Upper lobe of left lung (tissue), 4 donors: Measurements from ENCODE around the gene SYT6.

ENCODE experiments used
- CTCF ChIP-seq, 6 experiments: fragments of 450-650 bp in 4 of 6; fragments of 200-600 bp in 2 of 6; sonication (generic) in 2 of 6; IDR thresholded peaks; one replicate each; pipeline ENCODE4 v1.5.1; 2016 to 2019; ENCODE audit warnings: antibody characterized with exemption in 6 of 6
- EP300 ChIP-seq, 4 donors: sonication (generic); formaldehyde crosslinking; IDR thresholded peaks; one replicate each; pipeline ENCODE4 v1.5.1; 2017; ENCODE audit warnings: antibody characterized with exemption in 4 of 4, control low read depth in 2 of 4
- POLR2A ChIP-seq, 4 donors: fragments of 450-650 bp; IDR thresholded peaks; one replicate each; pipeline ENCODE4 v1.5.1; 2016 to 2017; ENCODE audit warnings: antibody characterized with exemption in 4 of 4, mild to moderate bottlenecking in 2 of 4
- POLR2AphosphoS5 ChIP-seq, 2 donors: sonication (generic); formaldehyde crosslinking; IDR thresholded peaks; one replicate each; pipeline ENCODE4 v1.5.1; 2017; ENCODE audit warnings: antibody characterized with exemption in 2 of 2

- TF ChIP-seq CTCF (IDR thresholded peaks at IDR 0.05) (no peak), POLR2A (IDR thresholded peaks at IDR 0.05) (no peak), POLR2AphosphoS5 (IDR thresholded peaks at IDR 0.05) (no peak), EP300 (IDR thresholded peaks at IDR 0.05) (no peak)
Observed at GRCh38 chr1:114149211-114149610, 4.5 kb downstream of the SYT6 start.
